Neural progenitor cell (in vitro differentiated cells): ENCODE results near the gene INIP.

Experiments used
- EZH2 ChIP-seq: fragments of 200-600 bp; sonication (generic); IDR thresholded peaks from 2 replicates; pipeline ENCODE4 v1.6.1; 2017; ENCODE audit warnings: antibody characterized with exemption, mild to moderate bottlenecking, moderate library complexity
- EZH2phosphoT487 ChIP-seq: fragments of 200-600 bp; sonication (generic); IDR thresholded peaks from 2 replicates; pipeline ENCODE4 v1.6.1; 2017; ENCODE audit warnings: antibody characterized with exemption
- TF ChIP-seq, protein P1 (sequence below): fragments of 200-600 bp; sonication (generic); IDR thresholded peaks from 2 replicates; pipeline ENCODE4 v1.5.1; 2017; ENCODE audit warnings: antibody characterized with exemption, mild to moderate bottlenecking

DNA sequence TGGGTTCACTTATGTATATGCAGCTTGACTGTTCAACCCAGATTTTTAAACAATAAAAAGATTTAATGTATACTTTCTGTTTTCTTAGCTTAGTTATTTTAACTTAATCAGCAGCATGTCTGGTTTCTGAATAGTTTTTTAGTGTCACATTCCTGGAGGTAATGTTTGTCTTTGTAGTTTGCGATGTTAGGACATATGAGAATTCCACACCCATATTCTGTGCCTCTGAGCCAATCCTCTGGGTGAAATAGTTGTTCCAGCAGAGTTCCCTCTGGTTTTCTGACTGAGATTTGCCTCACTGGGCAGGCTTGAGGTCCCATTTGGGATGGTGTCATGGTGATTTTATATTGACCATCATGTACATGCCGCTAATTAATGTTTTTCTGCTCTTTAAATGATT, 48.6 kb downstream of the INIP start:
- TF ChIP-seq, protein P1, sequence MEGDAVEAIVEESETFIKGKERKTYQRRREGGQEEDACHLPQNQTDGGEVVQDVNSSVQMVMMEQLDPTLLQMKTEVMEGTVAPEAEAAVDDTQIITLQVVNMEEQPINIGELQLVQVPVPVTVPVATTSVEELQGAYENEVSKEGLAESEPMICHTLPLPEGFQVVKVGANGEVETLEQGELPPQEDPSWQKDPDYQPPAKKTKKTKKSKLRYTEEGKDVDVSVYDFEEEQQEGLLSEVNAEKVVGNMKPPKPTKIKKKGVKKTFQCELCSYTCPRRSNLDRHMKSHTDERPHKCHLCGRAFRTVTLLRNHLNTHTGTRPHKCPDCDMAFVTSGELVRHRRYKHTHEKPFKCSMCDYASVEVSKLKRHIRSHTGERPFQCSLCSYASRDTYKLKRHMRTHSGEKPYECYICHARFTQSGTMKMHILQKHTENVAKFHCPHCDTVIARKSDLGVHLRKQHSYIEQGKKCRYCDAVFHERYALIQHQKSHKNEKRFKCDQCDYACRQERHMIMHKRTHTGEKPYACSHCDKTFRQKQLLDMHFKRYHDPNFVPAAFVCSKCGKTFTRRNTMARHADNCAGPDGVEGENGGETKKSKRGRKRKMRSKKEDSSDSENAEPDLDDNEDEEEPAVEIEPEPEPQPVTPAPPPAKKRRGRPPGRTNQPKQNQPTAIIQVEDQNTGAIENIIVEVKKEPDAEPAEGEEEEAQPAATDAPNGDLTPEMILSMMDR, result no peak
- TF ChIP-seq EZH2 (no peak), EZH2phosphoT487 (no peak)
